Liver (tissue), 9 donors: Measurements from ENCODE around the gene CATSPERZ. TPM values are rescaled to one million over a fixed set of nuclear protein-coding genes. Genes with fewer than 3 reads are reported as not detected.

Source experiments
- DNase-seq: peaks from one replicate; pipeline ENCODE4 v3.0.0-alpha.2; 2017; ENCODE audit warnings: low spot score
- H3K27ac ChIP-seq, 2 donors: one replicate each; pipeline ENCODE4 v1.7.0; 2013; ENCODE audit warnings: inconsistent platforms in 2 of 2, low read length in 2 of 2, control low read depth in 1 of 2, low read depth in 1 of 2, mild to moderate bottlenecking in 1 of 2
- H3K27me3 ChIP-seq, 4 donors: one replicate each; pipeline versions ENCODE4 v1.6.1 to v1.7.0; 2013; ENCODE audit warnings: low read length in 3 of 4, inconsistent platforms in 1 of 4, mild to moderate bottlenecking in 1 of 4, moderate library complexity in 1 of 4; ENCODE audit not compliant: control insufficient read depth in 4 of 4, insufficient read depth in 4 of 4
- H3K36me3 ChIP-seq, 4 donors: one replicate each; pipeline versions ENCODE4 v1.6.1 to v1.7.0; 2013; ENCODE audit warnings: low read length in 3 of 4, mild to moderate bottlenecking in 3 of 4, low read depth in 1 of 4, moderate library complexity in 1 of 4; ENCODE audit not compliant: control insufficient read depth in 4 of 4, insufficient read depth in 3 of 4
- H3K4me1 ChIP-seq, 4 donors: one replicate each; pipeline versions ENCODE4 v1.6.1 to v1.7.0; 2013; ENCODE audit warnings: low read length in 3 of 4, mild to moderate bottlenecking in 3 of 4, moderate library complexity in 1 of 4; ENCODE audit not compliant: control insufficient read depth in 4 of 4, insufficient read depth in 4 of 4
- H3K4me3 ChIP-seq, 3 donors: one replicate each; pipeline versions ENCODE4 v1.6.1 to v1.7.0; 2013; ENCODE audit warnings: low read length in 3 of 3, control low read depth in 1 of 3, low read depth in 1 of 3, mild to moderate bottlenecking in 1 of 3
- H3K9ac ChIP-seq, 2 donors: one replicate each; pipeline ENCODE4 v1.7.0; 2013; ENCODE audit warnings: low read length in 2 of 2, mild to moderate bottlenecking in 2 of 2, moderate library complexity in 2 of 2, control low read depth in 1 of 2, low read depth in 1 of 2
- H3K9me3 ChIP-seq, 4 donors: one replicate each; pipeline versions ENCODE4 v1.6.1 to v1.7.0; 2013; ENCODE audit warnings: low read length in 3 of 4; ENCODE audit not compliant: control insufficient read depth in 4 of 4
- EGR1 ChIP-seq, 2 donors: IDR thresholded peaks; 2 replicates each; pipeline ENCODE4 v1.6.1; 2016 to 2018; ENCODE audit warnings: antibody characterized with exemption in 2 of 2, low read depth in 2 of 2
- GABPA ChIP-seq, 2 donors: IDR thresholded peaks in 1 of 2; conservative IDR thresholded peaks in 1 of 2; 2 replicates each; pipeline ENCODE4 v1.6.1; 2016; ENCODE audit warnings: antibody characterized with exemption in 2 of 2, mild to moderate bottlenecking in 1 of 2, moderate library complexity in 1 of 2
- HNF4A ChIP-seq, 2 donors: conservative IDR thresholded peaks; 2 replicates each; pipeline ENCODE4 v1.6.1; 2016; ENCODE audit warnings: antibody characterized with exemption in 2 of 2, mild to moderate bottlenecking in 2 of 2
- HNF4G ChIP-seq: IDR thresholded peaks from 2 replicates; pipeline ENCODE4 v1.6.1; 2016; ENCODE audit warnings: antibody characterized with exemption
- NR2F2 ChIP-seq: IDR thresholded peaks from 2 replicates; pipeline ENCODE4 v1.6.1; 2016; ENCODE audit warnings: antibody characterized with exemption
- RAD21 ChIP-seq, 2 donors: IDR thresholded peaks; 2 replicates each; pipeline ENCODE4 v1.6.1; 2016; ENCODE audit warnings: antibody characterized with exemption in 2 of 2, mild to moderate bottlenecking in 2 of 2
- RXRA ChIP-seq, 2 donors: IDR thresholded peaks; 2 replicates each; pipeline ENCODE4 v1.6.1; 2017 to 2018; ENCODE audit warnings: antibody characterized with exemption in 2 of 2, mild to moderate bottlenecking in 1 of 2
- SP1 ChIP-seq: IDR thresholded peaks from 2 replicates; pipeline ENCODE4 v1.6.1; 2018; ENCODE audit warnings: antibody characterized with exemption, mild to moderate bottlenecking
- TAF1 ChIP-seq: conservative IDR thresholded peaks from 2 replicates; pipeline ENCODE4 v1.6.1; 2016; ENCODE audit warnings: antibody characterized with exemption, mild to moderate bottlenecking
- YY1 ChIP-seq: IDR thresholded peaks from 2 replicates; pipeline ENCODE4 v1.6.1; 2016; ENCODE audit warnings: antibody characterized with exemption, mild to moderate bottlenecking
- WGBS: extraction: QIAGEN DNeasy Blood & Tissue Kit; methylation state at CpG from one replicate; pipeline ENCODE4 v1.1.7; 2013; 5-methylcytosine and 5-hydroxymethylcytosine counted together
- polyA plus RNA-seq, 2 donors: library from polyadenylated mRNA; stranded (reverse) in 1 of 2; unstranded in 1 of 2; fragments of 200-250 nt in 1 of 2; fragments of >200 nt in 1 of 2; fragmentation: Nextera tagmentation in 1 of 2; extraction: Ambion mirVana in 1 of 2; gene quantifications; one replicate each; pipeline versions ENCODE4 v1.2.1 to v1.2.3, GENCODE V29; 2013 to 2015
- total RNA-seq, 2 donors: library from RNA; depleted of rRNA; stranded (reverse); fragments of >200 nt; gene quantifications; one replicate each; pipeline ENCODE4 v1.2.3, GENCODE V29; 2014
- TF ChIP-seq, protein P1 (sequence below): IDR thresholded peaks from 2 replicates; pipeline ENCODE4 v1.6.1; 2016; ENCODE audit warnings: antibody characterized with exemption
- TF ChIP-seq, protein P2 (sequence below): IDR thresholded peaks from 2 replicates; pipeline ENCODE4 v1.6.1; 2016; ENCODE audit warnings: antibody characterized with exemption, mild to moderate bottlenecking
- TF ChIP-seq, protein P3 (sequence below): IDR thresholded peaks from 2 replicates; pipeline ENCODE4 v1.6.1; 2016; ENCODE audit warnings: antibody characterized with exemption
- TF ChIP-seq, protein P4 (sequence below): fragments of 150-350 bp; IDR thresholded peaks from 2 replicates; pipeline ENCODE4 v1.5.1; 2017; ENCODE audit warnings: improper control_type of control experiment, low read depth, low read length; ENCODE audit not compliant: missing input control
- TF ChIP-seq, protein P5 (sequence below): IDR thresholded peaks from 2 replicates; pipeline ENCODE4 v1.6.1; 2016; ENCODE audit warnings: antibody characterized with exemption
- donor health status: healthy.
- donor health status: healthy.
- donor health status: healthy.
- donor health status: healthy.
- donor health status: healthy.

CATSPERZ gene
- total and polyA plus RNA-seq, 4 donors: 0.42 TPM; not detected in 3

GRCh38 chr11:64324692-64325469 lies 24.7 kb downstream of the CATSPERZ start:
- TF ChIP-seq, protein P1, sequence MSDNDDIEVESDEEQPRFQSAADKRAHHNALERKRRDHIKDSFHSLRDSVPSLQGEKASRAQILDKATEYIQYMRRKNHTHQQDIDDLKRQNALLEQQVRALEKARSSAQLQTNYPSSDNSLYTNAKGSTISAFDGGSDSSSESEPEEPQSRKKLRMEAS: no peak
- no peak for TF ChIP-seq NR2F2
- no peak for DNase-seq
- WGBS: 92% methylated on average over 11 of the region's 11 CpGs

DNA sequence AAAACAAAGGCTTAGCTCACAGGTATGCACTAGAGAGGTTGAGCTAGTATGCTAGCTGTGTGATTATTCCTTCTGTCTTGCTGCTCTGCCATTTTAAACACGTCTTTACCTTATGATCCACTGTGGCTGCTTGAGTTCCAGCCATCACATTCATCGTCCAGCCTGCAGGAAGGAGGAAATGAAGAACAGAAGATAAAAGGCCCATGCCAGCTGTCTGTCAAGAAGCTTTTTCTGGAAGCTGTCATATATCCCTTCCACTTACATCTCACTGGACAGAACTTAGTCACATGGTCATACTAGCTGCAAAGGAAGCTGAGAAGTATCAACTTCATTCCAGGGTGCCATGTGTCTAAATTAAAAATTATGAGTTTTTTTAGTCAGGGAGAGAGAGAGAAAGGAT lies 27.2 kb downstream of the CATSPERZ start:
- WGBS: 88% methylated on average over 2 of the region's 2 CpGs
- Histone ChIP-seq H3K9ac (no peak overlapping the region), H3K27me3 (no peaks in the 10 kb centered on the region), H3K4me3 (no peak overlapping the region), H3K27ac (no peak overlapping the region), H3K36me3 (peaks cover 0 to under 1% (median 0%) of the 10 kb centered on the region in 4 donors), H3K9me3 (no peaks in the 10 kb centered on the region), H3K4me1 (peaks cover 0 to 4% (median 0%) of the 10 kb centered on the region in 4 donors)
- no peak for TF ChIP-seq YY1
- DNase-seq: no peak

More at GRCh38 chr11:64324692-64325469, 24.7 kb downstream of the CATSPERZ start:
- Histone ChIP-seq H3K27me3 (no peaks in the 10 kb centered on the region), H3K9ac (no peak overlapping the region), H3K9me3 (no peaks in the 10 kb centered on the region), H3K4me1 (no peaks in the 10 kb centered on the region), H3K36me3 (peaks cover 0 to 18% (median 3%) of the 10 kb centered on the region in 4 donors), H3K4me3 (no peak overlapping the region), H3K27ac (no peak overlapping the region)

DNA sequence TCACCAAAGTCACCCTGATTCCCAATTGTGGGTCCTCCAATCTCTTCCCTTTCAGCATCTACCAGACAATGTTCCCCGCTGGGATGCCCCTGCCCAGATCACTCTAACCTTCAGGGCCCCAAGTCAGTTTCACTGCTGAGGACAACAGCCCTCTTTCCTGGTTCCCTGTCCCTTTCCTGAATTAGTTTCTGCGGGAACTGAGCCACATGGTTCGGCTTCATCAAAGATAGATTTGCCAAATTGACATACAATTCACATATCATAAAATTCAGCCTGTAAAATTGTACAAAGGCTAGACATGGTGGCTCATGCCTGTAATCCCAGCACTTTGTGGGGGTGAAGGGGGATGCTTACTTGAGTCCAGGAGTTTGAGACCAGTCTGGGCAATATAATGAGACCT lies 27.8 kb downstream of the CATSPERZ start:
- Histone ChIP-seq H3K27me3 (no peaks in the 10 kb centered on the region), H3K4me1 (peaks cover 0 to 4% (median 0%) of the 10 kb centered on the region in 4 donors), H3K4me3 (no peak overlapping the region), H3K36me3 (no peaks in the 10 kb centered on the region), H3K9me3 (no peaks in the 10 kb centered on the region), H3K27ac (no peak overlapping the region), H3K9ac (no peak overlapping the region)
- TF ChIP-seq, protein P2, sequence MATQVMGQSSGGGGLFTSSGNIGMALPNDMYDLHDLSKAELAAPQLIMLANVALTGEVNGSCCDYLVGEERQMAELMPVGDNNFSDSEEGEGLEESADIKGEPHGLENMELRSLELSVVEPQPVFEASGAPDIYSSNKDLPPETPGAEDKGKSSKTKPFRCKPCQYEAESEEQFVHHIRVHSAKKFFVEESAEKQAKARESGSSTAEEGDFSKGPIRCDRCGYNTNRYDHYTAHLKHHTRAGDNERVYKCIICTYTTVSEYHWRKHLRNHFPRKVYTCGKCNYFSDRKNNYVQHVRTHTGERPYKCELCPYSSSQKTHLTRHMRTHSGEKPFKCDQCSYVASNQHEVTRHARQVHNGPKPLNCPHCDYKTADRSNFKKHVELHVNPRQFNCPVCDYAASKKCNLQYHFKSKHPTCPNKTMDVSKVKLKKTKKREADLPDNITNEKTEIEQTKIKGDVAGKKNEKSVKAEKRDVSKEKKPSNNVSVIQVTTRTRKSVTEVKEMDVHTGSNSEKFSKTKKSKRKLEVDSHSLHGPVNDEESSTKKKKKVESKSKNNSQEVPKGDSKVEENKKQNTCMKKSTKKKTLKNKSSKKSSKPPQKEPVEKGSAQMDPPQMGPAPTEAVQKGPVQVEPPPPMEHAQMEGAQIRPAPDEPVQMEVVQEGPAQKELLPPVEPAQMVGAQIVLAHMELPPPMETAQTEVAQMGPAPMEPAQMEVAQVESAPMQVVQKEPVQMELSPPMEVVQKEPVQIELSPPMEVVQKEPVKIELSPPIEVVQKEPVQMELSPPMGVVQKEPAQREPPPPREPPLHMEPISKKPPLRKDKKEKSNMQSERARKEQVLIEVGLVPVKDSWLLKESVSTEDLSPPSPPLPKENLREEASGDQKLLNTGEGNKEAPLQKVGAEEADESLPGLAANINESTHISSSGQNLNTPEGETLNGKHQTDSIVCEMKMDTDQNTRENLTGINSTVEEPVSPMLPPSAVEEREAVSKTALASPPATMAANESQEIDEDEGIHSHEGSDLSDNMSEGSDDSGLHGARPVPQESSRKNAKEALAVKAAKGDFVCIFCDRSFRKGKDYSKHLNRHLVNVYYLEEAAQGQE: no peak
- TF ChIP-seq, protein P3, sequence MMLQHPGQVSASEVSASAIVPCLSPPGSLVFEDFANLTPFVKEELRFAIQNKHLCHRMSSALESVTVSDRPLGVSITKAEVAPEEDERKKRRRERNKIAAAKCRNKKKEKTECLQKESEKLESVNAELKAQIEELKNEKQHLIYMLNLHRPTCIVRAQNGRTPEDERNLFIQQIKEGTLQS: no peak
- TF ChIP-seq RXRA (IDR thresholded peaks at IDR 0.05) (no peak), RAD21 (IDR thresholded peaks at IDR 0.05) (no peak), SP1 (no peak), TAF1 (no peak), HNF4G (no peak), YY1 (no peak), EGR1 (IDR thresholded peaks at IDR 0.05; ENCODE audit: low read depth in 2 of 2) (no peak), HNF4A (conservative IDR thresholded peaks at IDR 0.05) (no peak), GABPA (IDR thresholded peaks at IDR 0.05 in 1 of 2, conservative IDR thresholded peaks at IDR 0.05 in 1 of 2) (no peak), NR2F2 (no peak)
- TF ChIP-seq, protein P4, sequence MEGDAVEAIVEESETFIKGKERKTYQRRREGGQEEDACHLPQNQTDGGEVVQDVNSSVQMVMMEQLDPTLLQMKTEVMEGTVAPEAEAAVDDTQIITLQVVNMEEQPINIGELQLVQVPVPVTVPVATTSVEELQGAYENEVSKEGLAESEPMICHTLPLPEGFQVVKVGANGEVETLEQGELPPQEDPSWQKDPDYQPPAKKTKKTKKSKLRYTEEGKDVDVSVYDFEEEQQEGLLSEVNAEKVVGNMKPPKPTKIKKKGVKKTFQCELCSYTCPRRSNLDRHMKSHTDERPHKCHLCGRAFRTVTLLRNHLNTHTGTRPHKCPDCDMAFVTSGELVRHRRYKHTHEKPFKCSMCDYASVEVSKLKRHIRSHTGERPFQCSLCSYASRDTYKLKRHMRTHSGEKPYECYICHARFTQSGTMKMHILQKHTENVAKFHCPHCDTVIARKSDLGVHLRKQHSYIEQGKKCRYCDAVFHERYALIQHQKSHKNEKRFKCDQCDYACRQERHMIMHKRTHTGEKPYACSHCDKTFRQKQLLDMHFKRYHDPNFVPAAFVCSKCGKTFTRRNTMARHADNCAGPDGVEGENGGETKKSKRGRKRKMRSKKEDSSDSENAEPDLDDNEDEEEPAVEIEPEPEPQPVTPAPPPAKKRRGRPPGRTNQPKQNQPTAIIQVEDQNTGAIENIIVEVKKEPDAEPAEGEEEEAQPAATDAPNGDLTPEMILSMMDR: no peak
- TF ChIP-seq, protein P5, sequence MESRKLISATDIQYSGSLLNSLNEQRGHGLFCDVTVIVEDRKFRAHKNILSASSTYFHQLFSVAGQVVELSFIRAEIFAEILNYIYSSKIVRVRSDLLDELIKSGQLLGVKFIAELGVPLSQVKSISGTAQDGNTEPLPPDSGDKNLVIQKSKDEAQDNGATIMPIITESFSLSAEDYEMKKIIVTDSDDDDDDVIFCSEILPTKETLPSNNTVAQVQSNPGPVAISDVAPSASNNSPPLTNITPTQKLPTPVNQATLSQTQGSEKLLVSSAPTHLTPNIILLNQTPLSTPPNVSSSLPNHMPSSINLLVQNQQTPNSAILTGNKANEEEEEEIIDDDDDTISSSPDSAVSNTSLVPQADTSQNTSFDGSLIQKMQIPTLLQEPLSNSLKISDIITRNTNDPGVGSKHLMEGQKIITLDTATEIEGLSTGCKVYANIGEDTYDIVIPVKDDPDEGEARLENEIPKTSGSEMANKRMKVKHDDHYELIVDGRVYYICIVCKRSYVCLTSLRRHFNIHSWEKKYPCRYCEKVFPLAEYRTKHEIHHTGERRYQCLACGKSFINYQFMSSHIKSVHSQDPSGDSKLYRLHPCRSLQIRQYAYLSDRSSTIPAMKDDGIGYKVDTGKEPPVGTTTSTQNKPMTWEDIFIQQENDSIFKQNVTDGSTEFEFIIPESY: no peak
- WGBS: 83% methylated on average over 3 of the region's 3 CpGs
- DNase-seq: no peak
